ENCODE measurements around the gene RNASE4.

GRCh38 chr14:20681348-20682126, 2.8 kb upstream of the RNASE4 start:
- TF ChIP-seq POLR2A (IDR thresholded peaks at IDR 0.05), result no peak
- TF ChIP-seq CTCF (IDR thresholded peaks at IDR 0.05), result peak in 1 of 3 donors; percentile 7

Measured in ovary (tissue), 3 donors.